DND-41 (cell line): Measurements from ENCODE around the gene FSCN2.

ENCODE experiments used
- ATAC-seq: fragments of 200-7000 bp; cut with Tn5 transposase; 3 replicates; pipeline ENCODE4 v1.9.1; 2021; ENCODE audit warnings: low read depth; ENCODE audit not compliant: insufficient read depth
- DNase-seq: peaks from one replicate; pipeline ENCODE4 v3.0.0-alpha.2; 2020
- H2AFZ ChIP-seq: 2 replicates; pipeline ENCODE4 v1.6.0; 2012; ENCODE audit warnings: low read depth, low read length
- H3K27ac ChIP-seq: 2 replicates; pipeline ENCODE4 v1.5.1; 2012; ENCODE audit warnings: low read length, inconsistent platforms
- H3K27me3 ChIP-seq: fragments of 200-600 bp; sonication (generic); 2 replicates; pipeline ENCODE4 v1.6.0; 2012; ENCODE audit warnings: low read length, mild to moderate bottlenecking, inconsistent platforms; ENCODE audit not compliant: insufficient read depth, poor library complexity
- H3K36me3 ChIP-seq: 2 replicates; pipeline ENCODE4 v1.5.1; 2012; ENCODE audit warnings: low read length, inconsistent platforms; ENCODE audit not compliant: insufficient read depth
- H3K4me1 ChIP-seq: 2 replicates; pipeline ENCODE4 v1.5.1; 2012; ENCODE audit warnings: mild to moderate bottlenecking, low read length; ENCODE audit not compliant: insufficient read depth
- H3K4me2 ChIP-seq: 2 replicates; pipeline ENCODE4 v1.6.0; 2012; ENCODE audit warnings: mild to moderate bottlenecking, moderate library complexity, low read length, inconsistent platforms; ENCODE audit not compliant: insufficient read depth
- H3K4me3 ChIP-seq, 2 experiments: fragments of 200-600 bp in 1 of 2; shearing (Covaris generic) in 1 of 2; 2 replicates each; pipeline ENCODE4 v1.5.1; 2012 to 2016; ENCODE audit warnings: inconsistent platforms in 2 of 2, low read length in 2 of 2, mild to moderate bottlenecking in 2 of 2, low read depth in 1 of 2, moderate library complexity in 1 of 2
- H3K79me2 ChIP-seq: 2 replicates; pipeline ENCODE4 v1.6.0; 2012; ENCODE audit warnings: low read length, inconsistent platforms; ENCODE audit not compliant: insufficient read depth
- H3K9ac ChIP-seq: 2 replicates; pipeline ENCODE4 v1.6.0; 2012; ENCODE audit warnings: low read depth, mild to moderate bottlenecking, inconsistent platforms, low read length, moderate library complexity
- H3K9me3 ChIP-seq: 2 replicates; pipeline ENCODE4 v1.5.1; 2012; ENCODE audit warnings: low read length, moderate library complexity, mild to moderate bottlenecking, inconsistent platforms; ENCODE audit not compliant: insufficient read depth, severe bottlenecking
- H4K20me1 ChIP-seq: 2 replicates; pipeline ENCODE4 v1.6.0; 2012; ENCODE audit warnings: low read length; ENCODE audit not compliant: insufficient read depth
- CTCF ChIP-seq: IDR thresholded peaks from 2 replicates; pipeline ENCODE4 v1.5.1; 2012; ENCODE audit warnings: borderline replicate concordance, low read length, moderate library complexity, mild to moderate bottlenecking; ENCODE audit not compliant: poor library complexity, severe bottlenecking; ENCODE audit errors: extremely low read depth
- EZH2 ChIP-seq: IDR thresholded peaks from 3 replicates; pipeline ENCODE4 v1.6.1; 2012; ENCODE audit warnings: borderline replicate concordance, low read depth, mild to moderate bottlenecking, moderate library complexity, low read length, inconsistent platforms; ENCODE audit not compliant: severe bottlenecking

FSCN2 gene

GRCh38 chr17:81486199-81486810, 41.9 kb upstream of the FSCN2 start:
- Histone ChIP-seq H3K4me2 (peak overlapping the region; percentile 99; the same call in 1 of the 2 replicates), H4K20me1 (no peaks in the 10 kb centered on the region), H3K79me2 (peaks cover 21% of the 10 kb centered on the region), H2AFZ (no peak overlapping the region), H3K4me1 (peaks cover 73% of the 10 kb centered on the region), H3K36me3 (no peaks in the 10 kb centered on the region; the same call in 1 of the 2 replicates), H3K4me3 (no peak overlapping the region), H3K27ac (no peak overlapping the region), H3K9me3 (no peaks in the 10 kb centered on the region), H3K27me3 (no peaks in the 10 kb centered on the region), H3K9ac (peak overlapping the region; percentile 98; the same call in 1 of the 2 replicates)
- ATAC-seq, result no peak
- no peak for DNase-seq
- no peak for TF ChIP-seq EZH2
- TF ChIP-seq CTCF, result no peak

- DNase-seq (no peak), ATAC-seq (no peak)
- H2AFZ ChIP-seq, result peak overlapping the region; percentile 98
- no peaks in the 10 kb centered on the region for H4K20me1 ChIP-seq
- no peaks in the 10 kb centered on the region; the same call in 1 of the 2 replicates for H3K36me3 ChIP-seq
- peaks cover 66% of the 10 kb centered on the region for H3K4me1 ChIP-seq
- H3K4me3 ChIP-seq, result peak overlapping the region; percentile 57 to 85; a peak in 3 of 4 replicates
- H3K27ac ChIP-seq, result peak overlapping the region; percentile 87
- H3K27me3 ChIP-seq, result no peaks in the 10 kb centered on the region
- TF ChIP-seq CTCF, result no peak
- no peak for TF ChIP-seq EZH2
- H3K4me2 ChIP-seq, result peak overlapping the region; percentile 99
- H3K79me2 ChIP-seq, result peaks cover 18% of the 10 kb centered on the region
- H3K9ac ChIP-seq, result peak overlapping the region; percentile 98
- no peaks in the 10 kb centered on the region for H3K9me3 ChIP-seq
Measured at GRCh38 chr17:81487089-81487486, 41.1 kb upstream of the FSCN2 start.

- DNase-seq (peak; percentile 85), ATAC-seq (peak; percentile 81)
- H2AFZ ChIP-seq, result peak overlapping the region; percentile 98
- no peaks in the 10 kb centered on the region for H3K27me3 ChIP-seq
- H3K9ac ChIP-seq, result peak overlapping the region; percentile 98
- H3K79me2 ChIP-seq, result peaks cover 18% of the 10 kb centered on the region
- peaks cover 60% of the 10 kb centered on the region for H3K4me1 ChIP-seq
- peak overlapping the region; percentile 87 for H3K27ac ChIP-seq
- no peaks in the 10 kb centered on the region for H3K9me3 ChIP-seq
- TF ChIP-seq CTCF, result no peak
- no peak for TF ChIP-seq EZH2
- H3K4me3 ChIP-seq, result peak overlapping the region; percentile 57 to 85
- no peaks in the 10 kb centered on the region; the same call in 1 of the 2 replicates for H3K36me3 ChIP-seq
- H4K20me1 ChIP-seq, result no peaks in the 10 kb centered on the region
- H3K4me2 ChIP-seq, result peak overlapping the region; percentile 99
Measured at GRCh38 chr17:81487487-81488275, 40.5 kb upstream of the FSCN2 start.
